Subcutaneous adipose tissue (tissue), 4 donors: Measurements from ENCODE around the gene LGALS3. TPM values are rescaled to one million over a fixed set of nuclear protein-coding genes. Genes with fewer than 3 reads are reported as not detected.

Source experiments
- total RNA-seq, 4 donors: library from RNA; depleted of rRNA; stranded (reverse); fragments of >200 nt; gene quantifications; one replicate each; pipeline ENCODE4 v1.1.0, GENCODE V29; 2016

Gene LGALS3
- total RNA-seq, 4 donors from 2014 or later: 340 to 844 (median 656) TPM

Other genes starting within 250 kb of the LGALS3 start
- 1 to 10 TPM; 2.6 to 7.6 (median 4.9) TPM for gene GCH1, start 226.4 kb upstream of the LGALS3 start, total RNA-seq
- 1 to 10 TPM in 3 of 4 donors, under 1 TPM in 1; 0.94 to 2.0 (median 1.5) TPM for gene WDHD1, start 102.2 kb upstream of the LGALS3 start, total RNA-seq
- 10 to 100 TPM; 14.1 to 29.7 (median 15.0) TPM for gene SOCS4, start 102.0 kb upstream of the LGALS3 start, total RNA-seq
- gene MAPK1IP1L, start 77.6 kb upstream of the LGALS3 start, total RNA-seq: 10 to 100 TPM; 26.6 to 55.1 (median 27.5) TPM
- 1 to 10 TPM in 3 of 4 donors, under 1 TPM in 1; 0.19 to 1.8 (median 1.2) TPM for gene DLGAP5, start 62.3 kb downstream of the LGALS3 start, total RNA-seq
- 10 to 100 TPM; 18.4 to 23.5 (median 21.6) TPM for gene FBXO34, start 142.2 kb downstream of the LGALS3 start, total RNA-seq